Limb (tissue), 2 donors: ENCODE measurements around the gene LDLRAD4.

ENCODE experiments used
- DNase-seq, 2 donors: peaks; one replicate each; pipeline ENCODE4 v3.0.0-alpha.2; 2016; ENCODE audit errors: extremely low spot score in 2 of 2

Gene LDLRAD4

DNA sequence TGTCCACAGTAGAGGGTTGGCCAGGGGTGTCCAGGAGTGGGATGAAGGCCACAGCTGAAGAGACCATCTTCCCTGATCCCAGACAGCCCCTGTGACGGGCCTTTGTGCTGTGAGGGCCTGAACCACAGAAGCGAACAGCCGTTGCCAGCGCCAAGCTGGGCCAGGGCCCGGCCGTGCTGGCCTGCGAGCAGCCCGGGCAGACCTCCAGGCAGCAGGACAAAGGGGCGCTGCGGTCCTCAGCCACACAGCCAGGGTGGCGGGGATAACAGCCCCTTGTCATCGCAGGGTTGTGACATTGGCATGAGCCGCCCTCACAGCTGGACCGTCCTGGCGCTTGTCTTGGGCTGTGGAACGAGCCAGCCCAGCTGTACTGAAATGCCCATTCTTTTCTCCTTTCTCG is 346.7 kb downstream of the LDLRAD4 start:
- no peak for DNase-seq

DNA sequence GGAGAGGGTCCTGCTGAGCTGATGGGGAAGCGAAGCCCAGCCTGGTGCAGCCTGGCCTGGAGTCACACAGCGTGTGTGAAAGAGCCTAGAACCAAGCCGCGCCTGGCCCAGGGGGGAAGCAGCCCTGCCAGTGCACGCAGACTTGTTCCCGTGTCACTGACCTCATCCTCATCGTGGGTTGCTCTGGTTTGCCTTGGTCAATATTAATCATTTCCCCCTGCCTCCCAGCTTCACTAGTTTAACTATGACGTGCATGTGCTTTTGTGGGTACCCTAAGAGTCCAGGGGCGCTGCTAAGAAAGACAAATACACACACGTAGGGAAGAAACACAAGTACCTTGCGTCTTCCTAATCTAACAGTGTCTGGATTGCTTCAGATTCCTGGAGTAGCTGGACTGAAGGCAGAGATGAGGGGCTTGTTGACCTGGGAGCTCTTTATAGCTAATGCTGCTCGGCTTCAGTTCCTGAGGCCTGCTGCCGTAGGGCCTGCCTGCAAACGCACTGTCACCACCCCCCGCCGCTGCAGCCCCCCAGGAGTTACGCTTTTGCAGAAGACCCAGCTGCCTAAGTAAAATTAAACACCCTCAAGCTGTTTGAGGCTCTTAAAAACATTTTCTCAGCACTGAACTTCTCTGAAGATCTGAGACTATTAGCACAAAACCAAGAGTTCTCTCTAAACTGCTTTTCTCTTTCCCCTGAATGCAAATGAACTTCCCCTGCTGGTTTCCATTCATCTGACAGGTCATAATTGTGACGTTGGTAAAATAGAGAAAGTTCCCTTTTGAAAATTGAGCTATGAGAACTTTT is 348.6 kb downstream of the LDLRAD4 start:
- no peak for DNase-seq

DNA sequence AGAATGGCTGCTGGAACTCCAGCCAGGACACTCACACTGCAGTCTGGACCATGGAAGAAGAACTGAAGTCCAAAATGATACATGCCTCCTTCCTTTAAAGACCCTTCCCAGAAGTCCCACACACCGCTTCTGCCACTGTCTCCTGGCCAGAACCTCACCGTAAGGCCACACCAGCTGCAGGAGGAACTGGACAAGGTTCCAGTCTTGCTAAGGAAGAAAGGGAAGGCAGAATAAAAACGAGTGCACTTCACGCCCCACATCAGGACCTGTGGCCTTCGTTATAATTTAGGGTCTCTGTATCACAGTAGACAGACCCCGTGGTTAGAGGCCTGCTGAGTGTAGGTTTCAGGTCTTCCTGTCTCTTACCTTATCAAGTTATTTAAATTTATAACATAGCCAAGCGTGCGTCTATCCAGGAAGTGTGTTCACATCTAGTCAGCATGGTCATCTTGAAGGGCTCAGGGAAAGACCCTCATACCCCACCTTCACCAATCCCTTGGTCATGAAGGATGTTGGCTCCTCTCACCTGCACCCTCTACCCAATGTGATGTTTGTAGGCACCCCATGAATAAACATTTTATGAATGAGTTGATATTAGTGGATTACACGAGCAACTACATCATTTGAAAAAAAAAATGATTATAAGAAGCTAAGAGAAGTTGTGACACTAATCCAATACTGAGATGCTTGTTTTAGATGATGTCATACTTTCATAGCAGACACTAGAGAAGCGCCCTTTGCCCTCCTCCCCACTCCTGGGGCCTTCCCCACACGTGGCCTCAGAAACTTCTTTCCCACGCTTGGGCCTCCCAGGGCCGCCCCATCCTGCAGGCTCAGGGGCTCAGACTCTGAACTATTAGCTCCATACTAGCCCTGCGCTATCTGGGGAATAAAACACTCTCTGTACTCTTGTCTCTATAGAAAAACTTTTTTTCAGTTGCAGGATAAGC is 350.2 kb downstream of the LDLRAD4 start:
- no peak for DNase-seq

GRCh38 chr18:13570216-13570615 is 351.7 kb downstream of the LDLRAD4 start:
- no peak for DNase-seq

GRCh38 chr18:13570856-13571495 is 352.4 kb downstream of the LDLRAD4 start:
- no peak for DNase-seq

- DNase-seq, result no peak
These were observed 353.6 kb downstream of the LDLRAD4 start for GRCh38 chr18:13572148-13572547.

GRCh38 chr18:13572721-13573120 is 354.2 kb downstream of the LDLRAD4 start:
- DNase-seq, result no peak

- no peak for DNase-seq
These were observed 355.2 kb downstream of the LDLRAD4 start for GRCh38 chr18:13573750-13574149.

DNA sequence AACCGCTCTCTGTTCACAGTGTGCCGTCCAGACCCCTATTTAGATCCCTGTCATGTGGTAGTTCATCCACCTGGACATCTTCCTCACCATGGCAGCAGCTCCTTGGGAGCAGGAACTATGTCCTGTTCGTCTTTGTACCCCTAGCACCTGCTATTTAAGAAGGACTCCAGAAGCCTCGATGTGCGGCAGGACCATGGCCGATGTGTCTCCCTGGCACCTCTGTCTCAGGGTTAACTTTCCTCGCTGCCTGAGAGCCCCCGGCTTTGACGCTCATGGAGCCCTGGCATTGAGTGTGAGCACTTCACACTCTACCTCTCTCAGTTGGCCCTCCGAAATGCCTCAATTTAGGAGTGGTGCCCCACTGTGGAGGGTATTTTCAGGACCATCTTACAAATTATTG is 355.8 kb downstream of the LDLRAD4 start:
- DNase-seq, result no peak

DNA sequence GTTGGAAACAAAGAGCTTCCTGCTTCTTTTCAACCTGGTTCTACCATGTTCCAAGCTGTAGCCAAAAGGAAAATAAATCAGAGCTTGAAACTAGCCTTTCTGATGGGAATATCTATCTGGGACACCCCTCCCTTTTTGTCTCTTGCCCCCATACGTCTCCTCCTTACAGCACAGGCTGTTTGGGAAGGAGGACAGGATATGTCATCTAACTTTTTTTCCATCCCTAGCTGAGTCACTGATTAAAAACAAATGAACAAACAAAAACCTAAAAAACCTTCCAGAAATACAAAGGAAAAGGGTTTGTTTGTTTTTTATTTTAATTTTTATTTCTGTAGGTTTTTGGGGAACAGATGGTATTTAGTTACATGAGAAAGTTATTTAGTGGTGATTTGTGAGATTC is 356.2 kb downstream of the LDLRAD4 start:
- DNase-seq, result no peak

DNA sequence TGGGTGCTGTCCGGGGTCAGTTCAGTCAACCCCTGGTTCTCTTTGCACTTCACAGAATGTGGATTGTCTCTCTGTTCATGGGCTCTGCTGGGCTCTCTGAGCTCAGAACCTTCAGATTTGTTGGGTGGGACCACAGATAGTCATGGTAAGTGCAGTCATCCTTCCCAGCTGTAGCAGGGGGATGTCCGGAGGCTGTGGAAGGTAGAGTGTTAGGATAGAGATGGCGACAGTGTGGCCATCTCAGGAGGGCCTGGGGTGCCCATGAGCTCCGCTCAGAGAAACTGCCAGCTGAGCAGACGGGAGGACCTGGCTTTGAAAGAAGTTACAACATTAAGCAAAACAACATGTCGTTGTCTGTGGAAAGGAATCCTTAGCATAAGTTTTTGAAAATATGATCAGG is 358.0 kb downstream of the LDLRAD4 start:
- no peak for DNase-seq

DNA sequence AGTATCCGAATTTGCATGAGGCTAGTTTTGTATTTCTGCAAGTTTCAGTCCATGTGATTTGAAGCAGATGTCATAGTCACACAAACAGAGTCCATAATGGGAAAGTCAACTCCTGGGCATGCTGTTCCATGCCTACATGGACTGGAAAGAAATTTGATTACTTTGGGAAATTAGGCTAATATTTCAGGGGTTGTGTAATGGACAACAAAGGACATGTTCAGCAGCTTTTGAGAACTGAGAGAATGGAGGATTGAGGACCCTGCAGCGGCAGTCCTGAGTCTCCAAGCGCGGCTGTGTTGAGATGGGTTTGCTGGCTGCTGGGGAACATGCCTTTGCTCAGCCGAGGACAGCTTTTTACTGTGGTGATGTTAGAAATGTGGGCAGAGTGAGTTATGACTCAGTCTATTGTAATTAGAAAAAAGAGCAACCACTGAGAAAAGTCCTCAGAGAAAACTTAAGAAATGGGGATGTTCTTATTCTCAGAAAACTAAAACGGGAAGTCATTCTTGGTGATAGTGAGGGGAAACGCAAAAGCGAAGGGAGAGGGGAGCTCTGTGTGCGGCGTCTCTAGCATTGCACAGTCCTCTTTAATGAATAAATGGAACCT is 358.6 kb downstream of the LDLRAD4 start:
- no peak for DNase-seq

DNA sequence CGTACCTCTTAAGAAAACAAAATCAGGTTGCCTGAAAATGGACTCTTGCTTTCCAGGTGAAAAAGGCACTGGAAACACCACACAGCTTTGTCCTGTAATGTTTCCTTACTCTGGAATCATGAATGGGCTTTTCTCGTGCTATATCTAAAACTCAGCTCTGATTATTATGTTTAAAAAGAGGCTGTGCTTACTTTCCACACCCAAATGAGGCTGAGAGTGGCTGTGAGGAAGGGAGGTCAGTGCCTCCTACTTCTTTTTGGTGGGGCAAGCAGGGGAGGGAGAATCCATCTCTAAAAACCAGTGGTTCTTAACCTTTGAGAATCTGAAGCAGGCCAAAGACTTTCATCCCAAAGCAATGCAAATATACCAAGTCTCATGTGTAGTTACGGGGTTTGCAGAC is 359.2 kb downstream of the LDLRAD4 start:
- DNase-seq, result no peak

DNA sequence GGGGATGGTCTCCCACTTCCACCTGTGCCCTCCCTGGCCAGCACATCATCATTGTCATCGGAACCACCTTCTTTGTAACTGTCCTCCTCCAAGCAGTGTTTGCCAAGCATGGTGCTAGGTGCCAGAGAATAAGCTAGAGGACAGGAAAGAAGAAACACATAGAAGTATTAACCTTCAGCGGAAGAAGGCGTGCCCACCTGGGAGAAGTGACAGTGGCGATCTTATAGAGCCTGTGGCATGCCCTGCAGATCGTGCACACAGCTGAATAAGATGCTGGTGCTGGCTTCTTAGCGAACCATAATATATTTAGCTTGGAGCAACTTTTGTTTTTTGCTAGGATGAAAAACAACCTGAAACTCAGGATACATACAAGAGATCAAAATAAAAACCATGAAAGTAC is 359.8 kb downstream of the LDLRAD4 start:
- no peak for DNase-seq

- DNase-seq, result no peak
These were observed 361.3 kb downstream of the LDLRAD4 start for GRCh38 chr18:13579874-13580273.

DNA sequence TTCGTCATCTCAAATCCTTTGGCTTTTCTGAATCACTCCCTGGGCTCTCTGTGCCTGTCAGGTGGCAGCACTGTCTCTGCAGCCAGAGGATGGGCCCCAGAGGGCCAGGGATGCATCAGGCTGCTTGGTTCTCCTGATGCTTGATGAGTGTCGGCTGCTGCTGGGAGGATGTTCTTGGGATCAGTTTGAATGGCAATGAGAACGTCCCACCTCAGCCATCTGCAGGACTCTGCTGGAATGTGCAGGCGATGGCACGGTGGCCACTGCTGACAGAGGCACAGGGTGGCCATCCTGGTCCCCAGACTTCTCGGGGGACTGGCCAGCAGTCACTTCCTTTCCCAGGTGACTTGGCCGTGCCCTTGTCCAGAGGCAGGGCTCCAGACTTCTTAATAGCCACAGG is 361.8 kb downstream of the LDLRAD4 start:
- no peak for DNase-seq

GRCh38 chr18:13580991-13581390 is 362.4 kb downstream of the LDLRAD4 start:
- no peak for DNase-seq

DNA sequence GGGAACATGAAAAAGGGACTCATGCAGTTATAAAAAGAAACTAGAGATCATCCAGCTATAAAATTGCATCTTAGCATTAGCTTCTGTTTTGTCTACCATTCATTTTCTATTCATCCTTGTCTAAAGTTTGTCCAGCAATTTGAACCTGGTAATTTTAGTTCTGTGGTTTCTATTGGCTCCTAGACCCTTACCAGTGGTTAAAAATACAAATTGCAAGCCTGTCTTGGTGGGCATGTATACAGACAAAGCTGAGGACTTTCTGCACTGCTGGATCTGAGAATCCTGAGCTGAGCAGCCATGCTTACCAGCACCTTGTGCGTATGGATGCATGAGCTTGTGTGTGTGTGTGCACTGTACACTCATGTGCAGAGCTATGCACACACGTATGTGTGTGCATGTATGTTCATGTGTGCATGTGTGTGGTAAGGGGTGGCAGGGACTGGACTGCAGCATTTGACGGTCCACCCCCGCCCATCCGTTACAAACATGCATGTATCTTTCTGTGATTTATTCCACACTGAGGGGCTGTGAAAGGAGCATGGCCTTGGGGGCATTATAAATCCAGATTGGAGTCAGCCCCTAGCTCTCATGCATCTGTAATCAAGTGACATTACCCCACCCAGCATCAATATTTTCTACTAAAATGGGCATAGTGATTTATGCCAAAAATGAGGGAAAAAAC is 363.1 kb downstream of the LDLRAD4 start:
- DNase-seq, result no peak

DNA sequence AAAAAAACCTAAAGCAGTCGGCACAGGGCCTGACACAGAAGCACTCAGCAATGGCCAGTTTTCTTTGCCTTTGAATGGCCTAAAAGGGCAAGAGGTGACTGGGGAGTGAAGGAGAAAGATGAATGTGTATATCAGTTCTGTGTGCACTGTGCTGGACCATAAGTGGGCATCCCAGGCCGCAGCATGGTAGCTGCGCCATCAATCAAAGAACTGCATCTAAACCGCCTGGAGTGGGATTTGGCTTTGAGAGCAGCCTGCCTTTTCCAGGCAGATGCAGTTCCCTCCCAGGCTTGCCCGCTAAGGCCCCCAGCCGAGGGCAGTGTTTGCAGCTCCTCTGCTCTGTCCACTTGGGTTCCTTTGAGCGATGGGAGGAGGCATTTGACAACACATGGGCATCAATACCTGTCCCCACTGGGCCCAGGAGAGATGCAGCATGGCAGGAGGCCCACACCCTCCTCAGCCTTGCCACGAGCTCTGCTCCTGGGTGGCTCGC is 363.7 kb downstream of the LDLRAD4 start:
- no peak for DNase-seq

- no peak for DNase-seq
These were observed 365.3 kb downstream of the LDLRAD4 start for GRCh38 chr18:13583576-13584550.
